ENCODE data around the gene SDK1.

Gene SDK1

DNA sequence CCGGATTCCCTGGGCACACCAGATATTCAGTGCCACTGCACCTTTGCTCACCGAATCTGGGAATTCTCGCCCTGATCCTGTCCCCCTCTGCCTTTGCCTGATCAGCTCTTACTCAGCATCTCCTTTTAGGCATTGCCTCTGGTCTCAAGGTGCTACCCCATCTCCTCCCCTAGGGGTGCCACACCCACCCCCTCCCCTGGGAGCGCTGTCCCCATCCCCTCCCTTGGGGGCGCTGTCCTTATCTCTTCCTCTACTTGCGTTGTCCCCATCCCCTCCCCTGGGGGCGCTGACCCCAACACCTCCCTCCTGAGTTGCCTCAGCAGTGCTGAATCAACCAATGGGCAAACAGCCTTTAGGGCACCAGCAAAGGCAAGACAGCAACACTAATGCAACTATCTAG, 694.1 kb downstream of the SDK1 start:
- no peak overlapping the region for H3K27ac ChIP-seq
- no peak overlapping the region for H3K4me3 ChIP-seq (ENCODE audit: low read depth in 1 of 2, low read length in 1 of 2)
- H3K4me1 ChIP-seq (ENCODE audit: control insufficient read depth in 1 of 2, insufficient read depth in 1 of 2, low read depth in 1 of 2, low read length in 1 of 2), result no peaks in the 10 kb centered on the region
- H3K36me3 ChIP-seq, result no peaks in the 10 kb centered on the region
- TF ChIP-seq, protein P1, sequence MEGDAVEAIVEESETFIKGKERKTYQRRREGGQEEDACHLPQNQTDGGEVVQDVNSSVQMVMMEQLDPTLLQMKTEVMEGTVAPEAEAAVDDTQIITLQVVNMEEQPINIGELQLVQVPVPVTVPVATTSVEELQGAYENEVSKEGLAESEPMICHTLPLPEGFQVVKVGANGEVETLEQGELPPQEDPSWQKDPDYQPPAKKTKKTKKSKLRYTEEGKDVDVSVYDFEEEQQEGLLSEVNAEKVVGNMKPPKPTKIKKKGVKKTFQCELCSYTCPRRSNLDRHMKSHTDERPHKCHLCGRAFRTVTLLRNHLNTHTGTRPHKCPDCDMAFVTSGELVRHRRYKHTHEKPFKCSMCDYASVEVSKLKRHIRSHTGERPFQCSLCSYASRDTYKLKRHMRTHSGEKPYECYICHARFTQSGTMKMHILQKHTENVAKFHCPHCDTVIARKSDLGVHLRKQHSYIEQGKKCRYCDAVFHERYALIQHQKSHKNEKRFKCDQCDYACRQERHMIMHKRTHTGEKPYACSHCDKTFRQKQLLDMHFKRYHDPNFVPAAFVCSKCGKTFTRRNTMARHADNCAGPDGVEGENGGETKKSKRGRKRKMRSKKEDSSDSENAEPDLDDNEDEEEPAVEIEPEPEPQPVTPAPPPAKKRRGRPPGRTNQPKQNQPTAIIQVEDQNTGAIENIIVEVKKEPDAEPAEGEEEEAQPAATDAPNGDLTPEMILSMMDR (IDR thresholded peaks at IDR 0.05), result no peak
- no peaks in the 10 kb centered on the region for H3K27me3 ChIP-seq
- H3K9me3 ChIP-seq, result no peaks in the 10 kb centered on the region

DNA sequence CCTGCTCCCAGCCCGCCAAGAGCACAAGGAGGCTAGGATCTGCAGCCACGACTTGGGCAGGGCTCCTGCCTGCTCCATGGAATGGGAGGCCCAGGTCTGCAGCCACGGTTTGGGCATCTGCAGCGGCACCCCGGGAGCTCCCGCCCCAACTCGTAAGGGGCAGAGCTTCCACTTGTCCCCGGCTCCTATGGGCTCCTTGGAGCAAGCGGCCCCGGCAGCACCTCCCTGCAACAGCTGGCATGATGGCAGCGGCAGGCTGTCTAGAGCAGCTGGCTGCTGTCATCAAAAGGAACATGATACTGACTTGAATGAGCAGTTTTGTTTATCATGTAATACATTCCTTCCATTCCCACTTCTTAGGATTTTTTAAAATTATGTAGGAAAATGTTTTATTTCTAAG, 697.0 kb downstream of the SDK1 start:
- Histone ChIP-seq H3K9me3 (no peaks in the 10 kb centered on the region), H3K4me1 (ENCODE audit: control insufficient read depth in 1 of 2, insufficient read depth in 1 of 2, low read depth in 1 of 2, low read length in 1 of 2) (no peaks in the 10 kb centered on the region), H3K36me3 (no peaks in the 10 kb centered on the region), H3K4me3 (ENCODE audit: low read depth in 1 of 2, low read length in 1 of 2) (no peak overlapping the region), H3K27me3 (no peaks in the 10 kb centered on the region), H3K27ac (no peak overlapping the region)
- TF ChIP-seq, protein P1 (IDR thresholded peaks at IDR 0.05), result no peak

DNA sequence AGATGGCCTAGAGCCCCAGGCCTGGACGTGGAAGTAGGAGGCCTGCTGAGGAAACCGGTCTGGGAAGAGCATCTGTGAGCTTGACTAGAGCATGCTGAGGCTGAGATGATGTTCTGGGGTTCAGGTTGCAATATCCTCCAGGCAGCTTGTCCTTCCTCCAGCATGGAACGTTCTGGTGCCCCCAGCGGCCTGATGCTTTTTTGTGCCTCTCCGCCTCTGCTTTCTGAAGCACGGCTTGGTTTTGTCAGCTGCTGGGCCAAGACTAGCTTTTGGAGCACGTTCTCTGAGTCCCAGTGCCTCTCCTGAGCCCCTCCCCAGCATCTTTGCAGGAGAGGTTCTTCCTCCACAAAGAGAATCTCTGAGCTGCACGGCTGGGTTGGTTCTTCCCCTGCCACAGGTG, 699.1 kb downstream of the SDK1 start:
- Histone ChIP-seq H3K27ac (no peak overlapping the region), H3K9me3 (no peaks in the 10 kb centered on the region)

DNA sequence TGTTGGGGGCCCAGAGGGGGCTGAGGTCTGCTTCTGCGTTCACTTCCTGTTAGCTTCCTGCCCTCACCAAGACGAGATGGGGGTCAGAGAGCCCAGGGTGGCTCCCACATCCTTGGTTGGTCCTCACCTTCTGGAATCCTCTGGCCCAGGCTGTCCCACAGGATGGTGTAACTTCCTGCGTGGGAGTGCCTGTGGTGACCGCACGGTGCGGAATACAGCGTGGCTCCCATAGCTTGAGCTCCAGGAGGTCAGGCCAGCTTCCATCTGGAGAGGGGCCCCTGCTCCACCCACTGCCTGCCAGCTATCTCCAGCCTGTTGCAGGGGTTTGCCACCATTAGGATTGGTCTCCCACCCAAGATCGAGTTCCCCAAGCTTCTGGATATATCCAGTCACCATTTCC, 699.9 kb downstream of the SDK1 start:
- H3K4me1 ChIP-seq (ENCODE audit: control insufficient read depth in 1 of 2, insufficient read depth in 1 of 2, low read depth in 1 of 2, low read length in 1 of 2), result no peaks in the 10 kb centered on the region
- no peaks in the 10 kb centered on the region for H3K36me3 ChIP-seq
- H3K4me3 ChIP-seq (ENCODE audit: low read depth in 1 of 2, low read length in 1 of 2), result no peak overlapping the region
- TF ChIP-seq, protein P1 (IDR thresholded peaks at IDR 0.05), result no peak
- H3K9me3 ChIP-seq, result no peaks in the 10 kb centered on the region
- H3K27me3 ChIP-seq, result no peaks in the 10 kb centered on the region
- no peak overlapping the region for H3K27ac ChIP-seq

More for the DNA sequence above, 699.1 kb downstream of the SDK1 start:
- Histone ChIP-seq H3K4me1 (ENCODE audit: control insufficient read depth in 1 of 2, insufficient read depth in 1 of 2, low read depth in 1 of 2, low read length in 1 of 2) (no peaks in the 10 kb centered on the region), H3K36me3 (no peaks in the 10 kb centered on the region), H3K27me3 (no peaks in the 10 kb centered on the region), H3K4me3 (ENCODE audit: low read depth in 1 of 2, low read length in 1 of 2) (no peak overlapping the region)
- TF ChIP-seq, protein P1 (IDR thresholded peaks at IDR 0.05), result no peak

DNA sequence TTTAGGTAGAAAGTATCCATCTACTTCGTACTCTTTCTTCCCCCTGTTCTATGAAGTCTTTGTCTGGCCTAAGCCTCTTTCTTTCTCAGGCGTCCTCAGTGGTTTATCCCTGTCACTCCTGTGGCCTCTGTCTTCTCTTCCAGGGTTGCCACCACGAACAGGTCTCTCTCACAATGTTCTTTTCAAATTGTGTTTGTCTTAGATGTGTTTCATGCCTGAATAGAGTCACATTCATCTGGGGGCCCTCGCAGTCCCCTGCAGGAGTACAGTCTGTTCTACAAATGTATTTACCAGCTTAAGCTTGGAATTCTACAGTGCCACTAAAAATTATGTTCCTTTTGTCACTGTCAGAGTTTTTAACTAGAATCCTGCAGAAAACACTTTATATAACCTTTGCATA, 700.7 kb downstream of the SDK1 start:
- Histone ChIP-seq H3K4me3 (ENCODE audit: low read depth in 1 of 2, low read length in 1 of 2) (no peak overlapping the region), H3K27me3 (no peaks in the 10 kb centered on the region), H3K36me3 (no peaks in the 10 kb centered on the region), H3K27ac (no peak overlapping the region), H3K9me3 (no peaks in the 10 kb centered on the region), H3K4me1 (ENCODE audit: control insufficient read depth in 1 of 2, insufficient read depth in 1 of 2, low read depth in 1 of 2, low read length in 1 of 2) (no peaks in the 10 kb centered on the region)
- TF ChIP-seq, protein P1 (IDR thresholded peaks at IDR 0.05), result no peak

DNA sequence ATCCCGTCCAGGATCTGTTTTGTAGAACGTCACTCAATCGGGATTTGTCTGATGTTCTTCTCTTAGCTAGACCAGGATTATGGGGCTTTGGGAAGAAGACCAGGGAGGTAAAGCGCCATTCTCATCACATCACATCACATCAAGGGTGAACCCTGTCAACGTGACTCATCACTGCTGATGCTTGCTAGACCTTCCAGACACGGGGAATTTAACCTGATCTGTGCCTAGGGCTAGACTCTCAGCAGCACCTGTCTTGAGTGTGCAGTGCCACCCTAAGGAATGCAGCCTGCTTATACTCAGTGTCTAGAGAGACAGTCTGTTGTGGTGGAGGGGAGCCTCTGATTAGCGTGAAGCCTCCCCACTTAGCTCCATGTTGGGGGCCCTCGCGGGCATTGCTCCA, 702.5 kb downstream of the SDK1 start:
- H3K9me3 ChIP-seq, result no peaks in the 10 kb centered on the region
- no peaks in the 10 kb centered on the region for H3K27me3 ChIP-seq
- TF ChIP-seq, protein P1 (IDR thresholded peaks at IDR 0.05), result no peak
- H3K36me3 ChIP-seq, result no peaks in the 10 kb centered on the region
- no peak overlapping the region for H3K27ac ChIP-seq
- H3K4me3 ChIP-seq (ENCODE audit: low read depth in 1 of 2, low read length in 1 of 2), result no peak overlapping the region
- no peaks in the 10 kb centered on the region for H3K4me1 ChIP-seq (ENCODE audit: control insufficient read depth in 1 of 2, insufficient read depth in 1 of 2, low read depth in 1 of 2, low read length in 1 of 2)
